GM12874 (cell line): ENCODE measurements around the gene WFDC1.

Source experiments
- TF ChIP-seq, protein P1 (sequence below): IDR thresholded peaks from 2 replicates; pipeline ENCODE4 v1.5.1; 2011; ENCODE audit warnings: low read depth, mild to moderate bottlenecking, control low read depth, low read length, moderate library complexity; ENCODE audit not compliant: insufficient read depth

WFDC1 gene

DNA sequence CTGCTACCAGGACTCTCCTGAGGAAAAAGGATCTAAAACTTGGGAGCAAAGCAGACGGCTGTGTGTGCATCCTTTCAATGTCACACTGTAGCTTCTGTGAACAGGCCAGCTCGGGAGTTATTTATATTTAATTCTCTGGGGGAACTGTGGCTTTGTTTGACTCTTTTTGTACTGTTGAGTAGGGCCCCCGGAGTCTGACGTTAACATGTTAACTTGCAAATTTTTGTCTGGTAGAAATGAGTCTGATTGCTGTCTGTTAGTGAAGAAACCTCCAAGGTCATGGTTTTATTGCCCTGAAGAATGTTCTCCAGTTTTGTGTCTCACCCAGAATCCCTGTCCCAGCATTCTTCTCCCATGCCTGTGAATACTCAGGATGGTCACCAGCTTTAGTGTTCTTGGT is 40.6 kb upstream of the WFDC1 start:
- TF ChIP-seq, protein P1, sequence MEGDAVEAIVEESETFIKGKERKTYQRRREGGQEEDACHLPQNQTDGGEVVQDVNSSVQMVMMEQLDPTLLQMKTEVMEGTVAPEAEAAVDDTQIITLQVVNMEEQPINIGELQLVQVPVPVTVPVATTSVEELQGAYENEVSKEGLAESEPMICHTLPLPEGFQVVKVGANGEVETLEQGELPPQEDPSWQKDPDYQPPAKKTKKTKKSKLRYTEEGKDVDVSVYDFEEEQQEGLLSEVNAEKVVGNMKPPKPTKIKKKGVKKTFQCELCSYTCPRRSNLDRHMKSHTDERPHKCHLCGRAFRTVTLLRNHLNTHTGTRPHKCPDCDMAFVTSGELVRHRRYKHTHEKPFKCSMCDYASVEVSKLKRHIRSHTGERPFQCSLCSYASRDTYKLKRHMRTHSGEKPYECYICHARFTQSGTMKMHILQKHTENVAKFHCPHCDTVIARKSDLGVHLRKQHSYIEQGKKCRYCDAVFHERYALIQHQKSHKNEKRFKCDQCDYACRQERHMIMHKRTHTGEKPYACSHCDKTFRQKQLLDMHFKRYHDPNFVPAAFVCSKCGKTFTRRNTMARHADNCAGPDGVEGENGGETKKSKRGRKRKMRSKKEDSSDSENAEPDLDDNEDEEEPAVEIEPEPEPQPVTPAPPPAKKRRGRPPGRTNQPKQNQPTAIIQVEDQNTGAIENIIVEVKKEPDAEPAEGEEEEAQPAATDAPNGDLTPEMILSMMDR: no peak

DNA sequence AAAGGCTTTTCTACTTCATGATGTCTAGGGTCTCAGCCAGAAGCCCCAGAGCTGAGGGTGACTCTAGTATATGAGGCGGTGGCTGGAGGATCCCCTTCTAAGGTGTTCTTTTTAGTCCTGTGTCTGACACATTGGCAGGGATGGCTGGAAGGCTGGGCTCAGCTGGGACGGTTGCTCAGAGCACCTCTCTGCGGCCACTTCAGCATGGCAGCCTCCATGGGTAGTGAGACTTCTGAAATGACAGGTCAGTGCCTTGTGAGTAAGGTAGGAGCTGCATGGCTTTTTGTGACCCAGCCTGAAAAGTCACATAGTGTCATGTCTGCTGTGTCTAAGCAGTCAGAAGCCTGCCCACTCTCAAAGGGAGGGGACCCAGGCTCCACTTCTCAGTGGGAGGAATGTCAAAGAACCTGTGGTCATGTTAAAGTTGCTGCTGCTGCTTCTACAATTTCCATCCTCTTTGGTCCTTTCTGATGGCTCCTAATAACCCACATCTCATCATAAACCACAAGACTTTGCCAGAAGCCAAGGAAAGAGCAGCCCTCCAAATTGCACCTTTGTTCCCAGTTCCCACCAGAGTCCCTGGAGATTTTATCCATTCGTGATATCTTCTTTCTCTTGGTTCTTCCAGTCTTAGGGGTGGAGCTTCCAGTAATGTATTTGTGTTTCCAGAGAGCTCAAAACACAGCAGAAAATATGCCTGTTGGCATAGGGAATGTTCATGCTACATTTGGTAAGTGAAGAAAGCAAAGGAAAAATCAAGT is 39.4 kb upstream of the WFDC1 start:
- TF ChIP-seq, protein P1: no peak

DNA sequence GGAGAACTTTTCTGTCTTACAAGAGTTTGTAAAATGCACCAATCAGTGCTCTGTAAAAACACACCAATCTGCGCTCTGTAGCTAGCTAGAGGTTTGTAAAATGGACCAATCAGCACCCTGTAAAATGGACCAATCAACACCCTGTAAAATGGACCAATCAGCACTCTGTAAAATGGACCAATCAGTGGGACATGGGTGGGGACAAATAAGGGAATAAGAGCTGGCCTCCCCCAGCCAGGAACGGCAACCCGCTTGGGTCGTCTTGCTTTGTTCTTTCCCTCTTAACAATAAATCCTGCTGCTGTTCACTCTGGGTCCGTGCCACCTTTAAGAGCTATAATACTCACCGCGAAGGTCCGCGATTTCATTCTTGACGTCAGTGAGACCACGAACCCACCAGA is 36.4 kb upstream of the WFDC1 start:
- TF ChIP-seq, protein P1: no peak

DNA sequence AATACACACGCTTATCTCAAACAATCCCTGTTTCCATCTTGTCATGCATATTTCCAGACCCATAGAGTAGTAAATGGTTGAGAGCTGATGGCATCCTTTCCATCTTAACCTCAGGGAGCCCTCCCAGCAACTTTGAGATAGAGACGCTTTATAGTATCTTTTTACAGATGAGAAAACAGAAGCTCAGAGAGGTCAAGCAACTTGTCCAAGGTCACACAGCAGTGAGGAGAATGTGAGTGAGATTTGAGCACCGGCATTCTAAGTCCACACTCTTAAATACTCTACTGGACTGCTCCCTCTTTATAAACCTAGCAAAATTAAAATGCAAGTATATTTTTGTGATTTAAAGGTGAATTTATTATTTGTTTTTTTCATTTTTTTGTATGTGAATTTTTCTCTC is 35.0 kb upstream of the WFDC1 start:
- TF ChIP-seq, protein P1: no peak

DNA sequence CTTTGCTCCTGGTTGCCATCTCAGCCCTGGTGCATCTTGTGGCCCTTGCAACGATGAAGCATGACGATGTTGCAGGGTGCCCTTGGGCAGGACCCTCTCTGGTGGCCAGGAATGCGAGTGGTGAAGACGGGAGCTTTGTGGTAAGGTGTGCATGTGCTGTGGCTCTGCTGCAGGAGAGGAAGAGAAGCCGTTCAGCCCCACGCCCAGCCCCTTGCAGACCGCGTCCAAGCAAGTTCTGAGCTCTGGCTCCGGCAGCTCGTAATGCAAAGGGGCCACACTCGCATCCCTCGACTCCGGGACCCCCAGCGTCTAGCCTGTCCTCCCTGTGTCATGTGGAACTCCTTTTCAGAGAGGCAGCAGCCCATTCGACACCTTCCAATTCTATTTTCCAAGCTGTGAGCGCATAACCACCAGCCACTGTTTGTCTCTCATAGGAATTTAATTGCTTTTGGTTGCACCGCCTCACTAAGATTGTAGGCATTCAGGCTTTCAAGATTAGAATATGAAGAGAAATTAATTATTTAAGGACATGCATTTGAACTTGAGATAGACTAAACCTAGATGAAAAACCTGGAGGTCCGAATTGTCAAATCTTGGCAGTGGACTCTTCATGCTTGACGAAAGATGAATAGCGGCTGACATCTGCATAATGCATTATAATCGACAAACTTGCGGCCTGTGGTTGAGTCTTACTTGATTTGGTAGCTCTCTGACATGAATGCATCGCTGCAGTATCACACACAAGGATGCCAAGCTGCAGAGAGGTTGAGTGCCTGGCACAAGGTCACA is 33.7 kb upstream of the WFDC1 start:
- TF ChIP-seq, protein P1: no peak

DNA sequence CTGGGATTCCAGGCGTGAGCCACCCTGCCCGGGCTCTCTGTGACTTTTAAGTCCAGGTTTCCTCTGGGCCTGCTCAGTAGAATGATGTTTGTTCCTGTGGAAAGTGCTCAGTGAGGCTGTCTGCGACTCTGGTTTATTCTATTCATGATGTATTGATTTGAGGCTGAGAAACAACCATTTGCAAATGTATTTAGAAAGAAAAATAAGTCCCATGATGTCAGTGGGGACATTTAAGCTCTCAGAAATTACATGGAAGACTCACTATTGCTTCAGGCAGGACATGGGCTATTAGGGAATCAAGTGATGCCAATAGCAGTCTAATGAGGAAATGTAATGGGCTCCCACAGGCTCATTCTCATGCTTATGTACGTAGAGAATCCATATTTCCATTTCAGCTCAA is 32.6 kb upstream of the WFDC1 start:
- TF ChIP-seq, protein P1: no peak

DNA sequence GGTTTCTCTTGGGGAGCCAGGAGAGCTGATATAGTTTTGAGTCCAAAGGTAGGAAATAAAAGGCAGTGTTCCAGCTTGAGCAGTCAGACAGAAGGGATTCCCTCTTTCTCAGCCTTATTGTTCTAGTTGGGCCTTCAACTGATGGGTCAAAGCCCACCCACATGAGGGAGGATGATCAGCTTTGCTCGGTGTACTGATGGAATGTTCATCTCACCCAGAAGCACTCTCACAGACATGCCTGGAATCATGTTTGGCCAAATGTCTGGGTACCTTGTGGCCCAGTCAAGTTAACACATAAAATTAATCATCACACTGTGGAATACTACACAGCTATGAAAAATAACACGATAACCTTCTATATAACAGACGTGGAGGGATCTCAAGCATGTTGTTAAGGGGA is 31.7 kb upstream of the WFDC1 start:
- TF ChIP-seq, protein P1: no peak
